ENCODE results near the gene ADA.

The ADA gene

DNA sequence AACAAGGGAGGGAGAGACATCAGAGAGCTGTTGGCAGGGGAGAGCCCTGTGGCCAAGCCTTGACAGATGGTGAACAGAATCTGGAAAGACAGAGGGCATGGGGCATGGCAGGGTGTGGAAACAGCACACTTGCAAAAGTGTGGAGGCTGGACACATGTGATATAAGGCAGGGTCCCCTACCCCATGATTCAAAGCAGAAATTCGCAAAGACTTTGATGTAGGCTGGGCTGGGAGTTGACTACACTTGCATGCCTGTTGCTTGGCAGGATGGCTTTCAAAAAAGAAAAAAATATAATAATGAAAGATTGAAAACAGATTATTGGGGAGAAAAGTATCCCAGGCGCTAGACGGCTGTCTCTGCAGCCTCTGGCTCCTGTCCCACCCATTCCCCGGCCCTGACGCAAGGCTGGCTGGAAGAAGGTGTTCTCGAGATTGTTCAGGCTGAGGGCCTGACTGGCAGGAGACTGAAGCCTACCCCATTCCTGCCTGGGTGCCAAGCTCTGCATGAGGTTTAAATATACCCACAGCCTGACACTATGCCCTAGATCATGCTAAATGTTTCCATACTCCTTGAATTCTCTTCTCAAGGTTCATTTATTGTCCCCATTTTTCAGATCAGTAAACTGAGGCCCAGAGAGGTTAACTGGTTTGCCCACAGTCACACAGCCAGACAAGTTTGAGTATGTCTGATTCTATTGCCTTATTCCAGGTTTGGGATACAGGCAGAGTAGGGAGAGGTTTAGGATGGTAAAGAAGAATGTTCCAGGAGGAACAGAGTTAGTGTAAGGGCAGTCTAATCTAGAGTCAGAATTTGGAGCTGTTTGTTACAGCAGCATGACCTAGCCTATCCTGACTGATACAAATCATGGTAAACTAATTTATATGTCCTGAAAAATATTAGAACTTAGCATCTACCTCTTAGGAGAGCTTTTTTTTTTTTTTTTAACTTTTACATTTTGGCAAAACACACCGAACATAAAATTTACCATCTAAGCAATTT, 40.2 kb upstream of the ADA start:
- no peaks in the 10 kb centered on the region for H3K27me3 ChIP-seq (ENCODE audit: insufficient read depth, low read length)
- H3K36me3 ChIP-seq (ENCODE audit: insufficient read depth, low read length), result no peaks in the 10 kb centered on the region
- H3K4me3 ChIP-seq (ENCODE audit: low read depth, low read length), result no peak overlapping the region
- H3K79me2 ChIP-seq (ENCODE audit: control insufficient read depth, insufficient read depth, low read length, unreplicated experiment), result no peaks in the 10 kb centered on the region
- peaks cover 38% of the 10 kb centered on the region for H3K4me1 ChIP-seq (ENCODE audit: control insufficient read depth, insufficient read depth, low read length, unreplicated experiment)
- H3K27ac ChIP-seq (ENCODE audit: low read depth, low read length), result peak overlapping the region; percentile 91
- no peak overlapping the region for H2AFZ ChIP-seq (ENCODE audit: low read length, unreplicated experiment)

DNA sequence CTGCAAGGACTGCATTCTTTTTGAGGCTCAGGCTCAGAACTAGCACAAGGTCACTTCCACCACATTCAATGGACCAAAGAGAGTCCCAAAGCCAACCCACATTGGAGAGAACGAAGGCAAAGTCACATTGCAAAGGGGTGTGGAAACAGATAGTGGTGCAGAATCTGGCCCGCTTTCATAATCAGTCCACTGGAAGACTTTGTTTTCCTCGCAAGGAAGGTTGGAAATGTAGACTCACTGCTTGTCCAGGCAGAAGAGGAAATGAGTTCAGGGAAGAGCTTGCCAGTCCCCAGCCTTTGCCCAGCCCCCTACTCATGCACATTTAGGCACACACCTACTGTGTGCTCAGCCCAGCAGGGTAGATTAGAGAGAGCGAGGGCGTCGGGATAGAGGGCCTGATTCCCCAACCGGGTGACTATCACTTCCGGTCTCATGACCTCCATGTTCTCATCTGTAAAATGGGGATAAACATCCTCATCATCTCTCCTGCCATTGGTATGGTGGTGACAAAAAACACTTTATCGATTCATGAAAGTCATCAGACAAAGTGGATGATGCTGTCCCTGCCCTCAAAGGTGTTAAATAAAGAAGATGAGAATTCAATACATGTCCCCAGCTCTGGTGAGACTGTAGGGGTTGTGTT, 39.4 kb upstream of the ADA start:
- H3K27me3 ChIP-seq (ENCODE audit: insufficient read depth, low read length), result no peaks in the 10 kb centered on the region
- no peak overlapping the region for H3K4me3 ChIP-seq (ENCODE audit: low read depth, low read length)
- H3K27ac ChIP-seq (ENCODE audit: low read depth, low read length), result no peak overlapping the region
- no peak overlapping the region for H2AFZ ChIP-seq (ENCODE audit: low read length, unreplicated experiment)
- no peaks in the 10 kb centered on the region for H3K79me2 ChIP-seq (ENCODE audit: control insufficient read depth, insufficient read depth, low read length, unreplicated experiment)
- H3K36me3 ChIP-seq (ENCODE audit: insufficient read depth, low read length), result no peaks in the 10 kb centered on the region
- peaks cover 34% of the 10 kb centered on the region for H3K4me1 ChIP-seq (ENCODE audit: control insufficient read depth, insufficient read depth, low read length, unreplicated experiment)

DNA sequence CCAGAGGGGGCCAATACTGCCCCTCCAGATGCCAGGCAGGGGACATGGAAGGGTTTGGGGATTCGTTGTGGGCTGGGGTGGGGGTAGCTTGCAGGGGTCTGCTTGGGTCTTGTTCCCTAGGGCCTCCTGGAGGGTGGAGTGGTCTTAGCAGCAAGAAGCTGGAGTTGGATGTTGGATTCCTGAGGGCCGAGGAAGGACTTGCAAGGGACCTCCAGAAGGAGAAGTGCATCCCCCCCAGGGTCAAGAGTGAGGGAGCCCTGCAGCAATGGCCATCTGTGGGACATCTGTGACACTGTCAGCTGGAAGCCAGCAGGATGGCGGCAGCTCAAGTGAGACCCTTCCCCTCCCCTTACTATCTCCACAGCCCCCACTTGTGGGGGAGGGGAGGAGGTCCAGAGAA, 38.3 kb upstream of the ADA start:
- Histone ChIP-seq H3K79me2 (ENCODE audit: control insufficient read depth, insufficient read depth, low read length, unreplicated experiment) (no peaks in the 10 kb centered on the region), H3K4me3 (ENCODE audit: low read depth, low read length) (no peak overlapping the region), H3K27ac (ENCODE audit: low read depth, low read length) (no peak overlapping the region), H3K4me1 (ENCODE audit: control insufficient read depth, insufficient read depth, low read length, unreplicated experiment) (peaks cover 24% of the 10 kb centered on the region), H3K27me3 (ENCODE audit: insufficient read depth, low read length) (no peaks in the 10 kb centered on the region), H2AFZ (ENCODE audit: low read length, unreplicated experiment) (no peak overlapping the region), H3K36me3 (ENCODE audit: insufficient read depth, low read length) (no peaks in the 10 kb centered on the region)

DNA sequence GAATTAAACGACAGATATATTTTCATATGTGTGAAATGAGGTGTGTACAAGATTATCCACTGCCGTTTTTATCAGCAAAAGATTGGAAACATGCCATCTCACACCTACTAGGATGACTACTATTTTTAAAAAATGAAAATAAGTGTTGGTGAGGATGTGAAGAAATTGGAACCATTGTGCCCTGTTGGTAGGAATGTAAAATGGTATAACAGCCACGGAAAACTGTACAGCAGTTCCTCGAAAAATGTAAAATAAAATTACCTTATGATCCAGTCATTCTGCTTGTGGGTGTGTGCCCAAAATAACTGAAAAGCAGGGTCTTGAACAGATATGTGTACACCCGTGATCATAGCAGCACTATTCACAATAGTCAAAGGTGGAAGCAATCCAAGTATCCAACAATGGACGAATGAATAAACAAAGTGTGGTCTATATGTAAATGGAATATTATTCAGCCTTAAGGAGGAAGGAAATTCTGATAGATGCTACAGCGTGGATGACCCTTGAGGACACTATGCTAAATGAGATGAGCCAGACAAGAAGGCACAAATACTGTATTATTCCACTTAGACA, 36.6 kb upstream of the ADA start:
- Histone ChIP-seq H3K36me3 (ENCODE audit: insufficient read depth, low read length) (no peaks in the 10 kb centered on the region), H3K79me2 (ENCODE audit: control insufficient read depth, insufficient read depth, low read length, unreplicated experiment) (no peaks in the 10 kb centered on the region), H2AFZ (ENCODE audit: low read length, unreplicated experiment) (no peak overlapping the region), H3K27ac (ENCODE audit: low read depth, low read length) (no peak overlapping the region), H3K4me3 (ENCODE audit: low read depth, low read length) (no peak overlapping the region), H3K27me3 (ENCODE audit: insufficient read depth, low read length) (no peaks in the 10 kb centered on the region), H3K4me1 (ENCODE audit: control insufficient read depth, insufficient read depth, low read length, unreplicated experiment) (peaks cover 9% of the 10 kb centered on the region)

DNA sequence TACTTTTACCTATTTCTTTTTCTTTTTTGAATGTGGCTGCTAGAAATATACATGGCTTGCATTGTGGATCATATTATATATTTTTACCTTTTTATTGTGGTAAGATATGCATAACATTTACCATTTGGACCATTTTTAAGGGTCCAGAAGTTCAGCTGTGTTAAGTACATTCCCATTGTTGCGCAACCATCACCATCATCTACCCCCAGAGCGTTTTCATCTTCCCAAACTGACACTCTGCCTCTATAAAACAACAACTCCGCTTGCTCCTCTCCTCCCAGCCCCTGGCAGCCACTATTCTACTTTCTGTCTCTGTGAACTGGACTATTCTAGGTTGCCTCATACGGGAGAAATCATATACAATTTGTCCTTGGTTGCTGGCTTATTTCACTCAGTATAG, 35.4 kb upstream of the ADA start:
- Histone ChIP-seq H3K27ac (ENCODE audit: low read depth, low read length) (no peak overlapping the region), H3K27me3 (ENCODE audit: insufficient read depth, low read length) (no peaks in the 10 kb centered on the region), H3K36me3 (ENCODE audit: insufficient read depth, low read length) (no peaks in the 10 kb centered on the region), H3K79me2 (ENCODE audit: control insufficient read depth, insufficient read depth, low read length, unreplicated experiment) (no peaks in the 10 kb centered on the region), H3K4me1 (ENCODE audit: control insufficient read depth, insufficient read depth, low read length, unreplicated experiment) (no peaks in the 10 kb centered on the region), H2AFZ (ENCODE audit: low read length, unreplicated experiment) (no peak overlapping the region), H3K4me3 (ENCODE audit: low read depth, low read length) (no peak overlapping the region)

DNA sequence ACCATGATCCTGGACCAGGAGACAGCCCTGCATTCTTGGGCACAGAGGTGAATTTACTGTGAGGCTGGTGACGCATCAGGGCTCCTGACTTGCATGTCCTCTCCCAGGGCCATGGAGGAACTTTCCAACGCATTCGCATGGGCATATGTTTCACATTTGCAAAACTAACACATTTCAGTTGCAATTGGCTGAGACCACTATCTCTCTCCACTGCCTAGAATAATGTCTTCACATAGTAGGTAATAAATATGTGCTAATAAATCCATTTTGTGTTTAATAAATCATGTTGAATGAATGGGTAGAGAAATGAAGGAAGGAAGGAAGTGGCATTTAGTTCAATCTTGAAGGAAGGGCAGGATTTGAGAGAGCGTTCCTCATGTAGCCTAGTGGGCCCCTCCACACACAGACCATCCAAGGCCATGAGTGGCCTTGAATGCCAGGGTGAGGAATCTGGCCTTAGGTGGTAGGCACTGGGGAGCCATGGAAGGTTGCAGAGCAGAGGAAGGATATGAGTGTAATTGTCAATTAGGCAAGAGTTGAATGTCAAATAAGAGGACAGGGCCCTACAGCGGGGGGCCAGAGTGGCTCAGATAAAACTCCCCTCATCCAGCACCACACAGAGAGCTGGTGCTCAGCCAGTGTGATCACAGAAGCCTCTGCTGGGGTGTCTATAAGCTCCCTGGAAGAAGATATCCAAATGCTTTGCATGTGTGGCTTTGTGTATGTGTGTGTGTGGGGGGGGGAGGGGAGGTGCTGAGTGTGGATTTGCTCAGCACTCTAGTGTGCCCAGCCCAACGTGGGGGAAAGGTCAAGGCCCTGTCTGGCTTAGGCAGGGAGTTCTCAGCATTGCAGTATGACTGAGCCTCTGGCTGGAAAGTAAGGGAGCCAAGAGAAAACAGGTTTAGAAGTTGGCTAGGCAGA, 32.8 kb upstream of the ADA start:
- no peaks in the 10 kb centered on the region for H3K79me2 ChIP-seq (ENCODE audit: control insufficient read depth, insufficient read depth, low read length, unreplicated experiment)
- no peak overlapping the region for H2AFZ ChIP-seq (ENCODE audit: low read length, unreplicated experiment)
- H3K36me3 ChIP-seq (ENCODE audit: insufficient read depth, low read length), result no peaks in the 10 kb centered on the region
- H3K4me1 ChIP-seq (ENCODE audit: control insufficient read depth, insufficient read depth, low read length, unreplicated experiment), result no peaks in the 10 kb centered on the region
- H3K4me3 ChIP-seq (ENCODE audit: low read depth, low read length), result no peak overlapping the region
- H3K27me3 ChIP-seq (ENCODE audit: insufficient read depth, low read length), result no peaks in the 10 kb centered on the region
- no peak overlapping the region for H3K27ac ChIP-seq (ENCODE audit: low read depth, low read length)

DNA sequence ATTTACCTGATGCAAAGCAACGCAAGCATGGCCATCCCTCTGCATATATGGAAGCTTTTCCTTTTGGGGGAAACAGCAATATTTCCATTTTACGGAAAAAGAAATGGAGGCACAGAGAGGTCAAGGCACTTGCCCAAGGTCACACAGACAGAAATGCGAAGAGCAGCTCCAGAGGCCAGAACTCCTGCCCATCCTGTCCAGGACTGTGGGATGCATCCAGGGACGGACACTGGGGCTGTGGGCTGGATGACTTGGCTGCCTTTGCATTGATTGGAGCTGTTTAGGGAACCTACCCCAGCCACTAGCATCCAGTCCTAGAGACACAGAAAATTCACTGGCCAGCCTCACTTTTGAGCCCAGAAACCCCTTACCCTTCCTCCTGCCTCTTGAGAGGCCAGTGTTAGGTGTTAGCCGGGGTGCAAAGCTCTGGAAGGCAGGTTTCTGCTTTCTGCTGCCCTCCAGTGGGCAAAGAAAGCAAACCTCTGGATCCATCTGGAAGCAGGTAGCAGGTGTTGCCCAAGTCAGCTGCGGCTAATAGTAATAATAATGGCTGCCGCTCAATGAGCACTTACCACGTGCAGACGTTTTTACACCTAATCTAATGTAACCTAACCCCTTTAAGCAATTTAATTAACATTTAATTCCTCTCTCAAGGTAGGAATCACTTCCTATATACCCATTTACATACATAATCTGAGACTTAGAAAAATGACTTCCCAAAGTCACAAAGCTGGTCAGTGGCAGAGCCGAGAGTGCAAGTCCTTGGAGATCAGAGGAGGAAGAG, 32.0 kb upstream of the ADA start:
- H3K4me3 ChIP-seq (ENCODE audit: low read depth, low read length), result no peak overlapping the region
- H3K4me1 ChIP-seq (ENCODE audit: control insufficient read depth, insufficient read depth, low read length, unreplicated experiment), result no peaks in the 10 kb centered on the region
- no peak overlapping the region for H3K27ac ChIP-seq (ENCODE audit: low read depth, low read length)
- no peaks in the 10 kb centered on the region for H3K36me3 ChIP-seq (ENCODE audit: insufficient read depth, low read length)
- no peaks in the 10 kb centered on the region for H3K27me3 ChIP-seq (ENCODE audit: insufficient read depth, low read length)
- no peak overlapping the region for H2AFZ ChIP-seq (ENCODE audit: low read length, unreplicated experiment)
- no peaks in the 10 kb centered on the region for H3K79me2 ChIP-seq (ENCODE audit: control insufficient read depth, insufficient read depth, low read length, unreplicated experiment)

DNA sequence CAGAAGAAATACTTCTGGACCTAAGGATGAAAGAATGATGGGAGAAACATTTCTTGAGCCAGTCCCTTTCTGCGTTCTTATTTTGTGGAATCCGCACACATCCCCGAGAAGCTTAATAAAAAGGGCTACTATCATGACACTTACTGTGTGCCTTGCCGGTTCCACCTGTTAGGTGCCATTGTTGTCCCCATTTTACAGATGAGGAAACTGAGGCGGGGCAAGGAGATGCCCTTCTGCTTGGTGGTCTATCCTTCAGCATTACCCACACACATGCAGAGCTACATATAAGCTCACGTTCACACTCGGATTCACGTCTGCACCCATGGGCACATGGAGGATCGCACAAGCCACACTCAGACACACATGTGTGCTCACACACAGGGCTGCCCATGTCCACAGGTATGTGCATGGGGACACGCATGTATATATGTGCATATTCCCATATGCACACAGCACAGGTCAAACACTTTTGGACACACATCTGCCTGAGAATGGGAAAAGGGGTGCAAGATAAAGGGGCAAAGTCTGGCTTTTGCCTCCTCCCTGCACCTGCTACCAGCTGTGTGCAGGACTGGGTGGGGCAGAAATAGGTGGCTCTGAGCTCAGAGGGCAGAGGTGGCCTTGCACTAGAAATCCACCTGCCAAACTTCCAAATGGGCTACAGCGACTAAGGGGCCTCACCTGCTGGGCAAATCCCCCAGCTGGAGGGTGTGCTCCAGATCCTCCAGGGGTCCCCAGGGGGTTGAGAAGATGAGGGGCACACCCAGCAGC, 30.5 kb upstream of the ADA start:
- H3K27me3 ChIP-seq (ENCODE audit: insufficient read depth, low read length), result no peaks in the 10 kb centered on the region
- no peak overlapping the region for H3K4me3 ChIP-seq (ENCODE audit: low read depth, low read length)
- H3K27ac ChIP-seq (ENCODE audit: low read depth, low read length), result no peak overlapping the region
- H3K4me1 ChIP-seq (ENCODE audit: control insufficient read depth, insufficient read depth, low read length, unreplicated experiment), result no peaks in the 10 kb centered on the region
- no peaks in the 10 kb centered on the region for H3K79me2 ChIP-seq (ENCODE audit: control insufficient read depth, insufficient read depth, low read length, unreplicated experiment)
- no peak overlapping the region for H2AFZ ChIP-seq (ENCODE audit: low read length, unreplicated experiment)
- H3K36me3 ChIP-seq (ENCODE audit: insufficient read depth, low read length), result no peaks in the 10 kb centered on the region

DNA sequence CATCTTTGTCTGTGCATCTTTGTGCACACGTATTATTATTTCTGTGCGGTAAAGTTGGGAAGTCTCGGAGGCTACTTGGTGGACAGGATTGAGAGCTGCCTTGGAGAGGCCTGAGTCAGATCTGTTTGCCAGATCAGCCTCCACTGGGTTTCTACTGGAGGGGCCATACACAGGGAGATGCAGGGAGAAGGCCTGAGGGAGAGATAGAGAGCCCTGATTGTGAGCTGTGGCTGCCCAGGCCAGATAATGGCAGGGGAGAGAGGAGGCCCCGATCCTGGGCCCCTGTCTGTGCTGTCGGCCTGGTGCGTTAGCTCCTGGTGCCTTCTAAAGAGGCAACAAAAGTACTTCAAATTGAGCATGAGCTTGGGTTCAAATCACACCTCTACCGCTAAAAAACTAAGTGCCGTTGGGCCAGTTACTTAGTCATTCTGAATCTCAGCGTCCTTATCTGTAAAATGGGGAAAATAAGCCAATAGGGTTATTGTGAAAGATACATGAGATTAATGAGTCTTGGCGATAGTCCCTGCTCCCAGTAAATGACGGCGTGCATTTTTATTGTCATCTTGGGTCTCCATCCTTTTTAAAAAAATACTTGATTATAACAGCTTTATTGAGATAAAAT, 27.6 kb upstream of the ADA start:
- H3K4me3 ChIP-seq (ENCODE audit: low read depth, low read length), result no peak overlapping the region
- H3K36me3 ChIP-seq (ENCODE audit: insufficient read depth, low read length), result no peaks in the 10 kb centered on the region
- H3K79me2 ChIP-seq (ENCODE audit: control insufficient read depth, insufficient read depth, low read length, unreplicated experiment), result no peaks in the 10 kb centered on the region
- no peaks in the 10 kb centered on the region for H3K4me1 ChIP-seq (ENCODE audit: control insufficient read depth, insufficient read depth, low read length, unreplicated experiment)
- H2AFZ ChIP-seq (ENCODE audit: low read length, unreplicated experiment), result no peak overlapping the region
- no peak overlapping the region for H3K27ac ChIP-seq (ENCODE audit: low read depth, low read length)
- H3K27me3 ChIP-seq (ENCODE audit: insufficient read depth, low read length), result no peaks in the 10 kb centered on the region

Measured in ACC112 (cell line).